Mononuclear cell (primary cell): ENCODE results near the gene ARHGAP22. TPM values are rescaled to one million over a fixed set of nuclear protein-coding genes. Genes with fewer than 3 reads are reported as not detected.

ENCODE experiments used
- H3K27me3 ChIP-seq: 2 replicates; pipeline ENCODE4 v1.6.0; 2011; ENCODE audit warnings: low read length, control low read depth; ENCODE audit not compliant: insufficient read depth
- H3K4me1 ChIP-seq: 2 replicates; pipeline ENCODE4 v1.5.1; 2011; ENCODE audit warnings: mild to moderate bottlenecking, low read length, control low read depth; ENCODE audit not compliant: insufficient read depth
- H3K4me3 ChIP-seq: 2 replicates; pipeline ENCODE4 v1.5.1; 2011; ENCODE audit warnings: mild to moderate bottlenecking, low read length, moderate library complexity
- H3K9me3 ChIP-seq: 2 replicates; pipeline ENCODE4 v1.5.1; 2011; ENCODE audit warnings: low read depth, mild to moderate bottlenecking, control low read depth, low read length
- total RNA-seq: library from RNA; depleted of rRNA; stranded (reverse); fragments of >200 nt; gene quantifications from one replicate; pipeline ENCODE4 v1.2.3, GENCODE V29; 2012

ARHGAP22 gene
- total RNA-seq, 1 donor: 1.2 TPM

DNA sequence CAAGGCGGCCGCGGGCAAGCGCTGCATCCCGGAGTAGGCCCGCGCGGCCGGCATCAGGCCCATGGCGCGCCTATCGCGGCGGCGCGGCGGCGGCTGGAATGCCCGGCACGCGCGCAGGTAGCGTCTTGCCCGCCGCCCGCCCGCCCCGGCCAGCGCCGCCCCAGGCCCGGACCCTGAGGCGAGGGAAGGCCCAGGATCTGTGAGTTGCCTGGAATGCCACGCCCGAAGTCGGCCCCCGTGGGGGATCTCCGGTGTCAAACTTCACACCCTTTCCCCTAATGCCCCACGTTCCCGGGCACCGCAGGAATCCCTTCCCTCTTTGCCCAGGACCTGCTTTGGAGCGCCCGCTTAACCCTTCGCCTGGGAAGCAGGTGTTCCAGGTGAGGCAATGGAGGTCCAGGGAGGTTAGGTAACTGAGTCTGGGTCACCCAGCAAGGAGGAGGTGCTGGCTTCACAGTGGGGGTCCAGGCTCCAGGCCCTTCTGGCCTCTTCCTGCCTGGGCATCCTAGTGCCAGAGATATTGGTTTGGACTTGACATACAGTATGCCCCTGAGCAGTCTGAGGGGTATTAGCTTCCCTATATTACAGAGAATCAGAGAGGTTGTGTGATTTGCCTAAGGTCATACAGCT lies 138.1 kb downstream of the ARHGAP22 start:
- no peaks in the 10 kb centered on the region for H3K9me3 ChIP-seq
- no peaks in the 10 kb centered on the region for H3K27me3 ChIP-seq
- no peak overlapping the region for H3K4me3 ChIP-seq
- no peaks in the 10 kb centered on the region for H3K4me1 ChIP-seq

DNA sequence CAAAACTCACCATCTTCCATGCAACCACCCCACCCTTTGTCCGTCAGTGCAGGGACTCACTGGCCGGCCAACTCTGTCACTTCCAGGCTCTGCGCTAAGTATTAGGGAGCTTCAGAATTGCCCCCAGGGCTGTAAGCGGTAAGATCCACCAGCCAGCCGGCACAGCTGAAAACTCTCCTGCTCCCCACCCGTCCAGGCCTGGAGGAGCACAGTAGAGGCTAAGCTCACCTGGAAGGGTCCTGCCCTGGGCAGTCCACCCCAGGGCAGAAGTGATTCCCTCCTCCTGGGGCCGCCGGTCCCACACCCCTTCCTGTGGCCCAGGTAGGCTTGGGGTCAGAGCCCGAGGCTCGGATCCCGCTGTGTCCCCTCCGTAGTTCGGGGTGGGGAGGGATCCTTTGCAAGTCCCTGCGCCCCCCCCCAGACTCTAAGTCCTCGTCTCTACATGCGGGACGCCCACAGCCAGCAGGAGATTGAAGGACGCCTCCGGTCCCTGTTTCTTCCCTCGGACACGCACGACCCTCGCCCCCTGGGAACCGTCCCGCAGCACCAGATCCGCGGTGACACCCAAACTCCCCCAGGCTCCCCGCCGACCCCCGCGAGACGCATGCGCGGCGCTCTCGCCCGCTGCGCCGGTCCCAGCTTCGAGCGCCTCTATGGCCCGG lies 138.9 kb downstream of the ARHGAP22 start:
- Histone ChIP-seq H3K4me1 (no peaks in the 10 kb centered on the region), H3K27me3 (no peaks in the 10 kb centered on the region), H3K9me3 (no peaks in the 10 kb centered on the region), H3K4me3 (no peak overlapping the region)

DNA sequence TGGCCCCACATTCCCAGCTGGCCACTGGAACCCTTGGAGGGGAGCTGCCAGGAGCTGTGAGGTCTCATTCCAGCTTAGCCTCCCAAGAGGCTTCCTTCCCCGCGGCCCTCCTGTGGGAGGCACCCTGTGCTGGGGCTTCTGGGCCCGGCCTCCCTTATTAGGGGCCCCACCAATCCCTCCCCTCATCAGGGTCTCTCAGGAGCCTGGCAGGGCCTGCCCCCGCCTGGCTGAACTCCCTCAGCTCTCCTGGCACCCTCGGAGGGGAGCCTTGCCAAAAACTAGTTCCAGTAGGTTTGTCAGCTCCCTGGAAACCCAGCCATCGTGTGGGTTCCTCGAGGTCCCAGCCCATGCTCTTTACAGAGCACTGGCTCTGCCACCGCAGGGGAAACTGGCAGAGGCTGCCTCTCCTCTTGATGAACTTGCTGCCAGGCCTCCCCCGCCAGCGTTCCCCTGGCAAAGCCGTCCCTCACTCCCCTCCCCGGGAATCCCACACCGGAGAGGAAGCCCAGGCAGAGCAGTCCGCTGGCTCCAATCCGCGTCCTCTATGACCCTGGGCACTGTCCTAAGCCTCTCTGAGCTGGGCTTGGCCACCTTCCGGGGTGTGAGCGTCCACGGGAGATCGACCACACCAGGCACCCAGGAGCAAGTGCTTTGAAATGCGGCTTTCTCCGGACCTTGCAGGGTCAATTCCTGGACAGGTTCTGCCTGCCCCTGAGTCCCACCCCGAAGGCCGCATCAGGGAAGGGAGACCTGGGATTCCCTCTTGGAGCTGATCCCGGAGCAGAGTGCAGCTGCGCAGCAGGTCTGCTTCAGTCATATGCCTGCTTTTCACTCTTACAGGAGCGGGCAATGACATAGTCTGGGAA lies 139.8 kb downstream of the ARHGAP22 start:
- H3K9me3 ChIP-seq: no peaks in the 10 kb centered on the region
- no peak overlapping the region for H3K4me3 ChIP-seq
- no peaks in the 10 kb centered on the region for H3K4me1 ChIP-seq
- H3K27me3 ChIP-seq: no peaks in the 10 kb centered on the region

DNA sequence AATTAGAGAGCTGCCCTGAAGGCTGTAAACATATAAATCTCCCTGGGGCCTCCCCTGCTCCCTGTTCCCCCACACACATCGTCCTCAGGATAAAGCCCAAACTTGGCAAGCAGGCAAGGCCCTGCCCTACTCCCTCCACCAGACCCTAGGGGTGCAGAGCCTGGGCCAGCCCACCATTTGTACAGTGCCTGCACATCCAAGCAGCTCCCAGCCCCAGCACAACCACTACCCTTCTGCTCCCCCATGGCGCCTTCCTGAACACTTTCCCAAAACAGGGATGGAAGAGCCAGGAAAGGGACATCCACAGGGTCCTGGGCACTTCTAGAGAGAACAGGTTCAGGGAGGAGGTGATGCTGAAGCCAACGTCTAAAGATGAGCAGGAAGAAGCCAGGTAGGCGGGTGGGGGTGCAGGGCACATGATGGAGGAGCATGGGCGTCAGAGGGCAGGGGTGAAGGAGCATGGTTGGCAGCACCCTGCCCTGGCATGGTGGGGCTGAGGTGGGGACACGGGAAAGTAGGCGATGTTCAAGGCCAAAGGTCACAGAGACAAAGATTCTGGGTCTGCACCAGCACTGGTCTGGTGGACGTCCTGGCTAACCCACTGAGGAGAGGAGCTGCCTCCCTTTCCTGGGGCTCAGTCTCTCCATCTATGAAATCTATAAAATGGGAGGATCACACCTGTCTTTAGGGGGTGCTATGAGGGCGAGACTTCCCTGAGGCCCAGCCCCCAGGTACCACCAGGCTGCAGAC lies 140.6 kb downstream of the ARHGAP22 start:
- no peaks in the 10 kb centered on the region for H3K27me3 ChIP-seq
- no peak overlapping the region for H3K4me3 ChIP-seq
- no peaks in the 10 kb centered on the region for H3K9me3 ChIP-seq
- H3K4me1 ChIP-seq: no peaks in the 10 kb centered on the region

DNA sequence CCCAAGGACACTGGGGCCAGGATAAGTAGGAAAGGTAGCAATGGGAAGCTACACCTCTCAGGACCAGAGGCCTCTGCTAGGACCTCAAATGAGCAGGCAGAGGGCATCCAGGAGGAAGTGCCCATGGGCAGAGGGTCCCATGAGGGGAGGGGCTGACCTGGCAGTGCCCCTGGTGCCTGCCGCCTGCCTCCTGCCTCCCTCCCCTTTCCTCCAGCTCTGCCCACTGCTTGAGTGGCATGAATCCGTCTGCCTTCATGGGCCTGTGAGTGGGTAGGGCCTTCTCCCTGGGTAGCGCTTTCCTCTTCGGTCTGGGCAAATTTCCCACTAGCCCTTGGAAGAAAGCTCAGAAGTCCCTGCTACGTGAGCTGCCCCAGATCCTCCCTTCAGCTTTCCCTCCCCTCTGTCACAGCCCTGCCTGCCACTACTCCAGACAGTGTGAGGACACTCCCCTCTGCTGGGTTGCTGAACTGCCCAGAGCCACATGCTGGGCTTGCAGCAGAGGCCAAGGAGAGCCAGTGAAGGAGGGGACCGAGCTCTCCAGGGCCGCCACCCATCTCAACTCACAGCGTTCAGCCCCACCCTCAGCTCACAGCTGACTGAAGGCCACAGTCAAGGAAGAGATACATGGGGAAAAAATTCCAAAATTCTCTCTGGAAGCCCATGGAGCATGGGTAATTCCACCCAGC lies 141.4 kb downstream of the ARHGAP22 start:
- Histone ChIP-seq H3K4me1 (no peaks in the 10 kb centered on the region), H3K9me3 (no peaks in the 10 kb centered on the region), H3K4me3 (no peak overlapping the region), H3K27me3 (no peaks in the 10 kb centered on the region)

DNA sequence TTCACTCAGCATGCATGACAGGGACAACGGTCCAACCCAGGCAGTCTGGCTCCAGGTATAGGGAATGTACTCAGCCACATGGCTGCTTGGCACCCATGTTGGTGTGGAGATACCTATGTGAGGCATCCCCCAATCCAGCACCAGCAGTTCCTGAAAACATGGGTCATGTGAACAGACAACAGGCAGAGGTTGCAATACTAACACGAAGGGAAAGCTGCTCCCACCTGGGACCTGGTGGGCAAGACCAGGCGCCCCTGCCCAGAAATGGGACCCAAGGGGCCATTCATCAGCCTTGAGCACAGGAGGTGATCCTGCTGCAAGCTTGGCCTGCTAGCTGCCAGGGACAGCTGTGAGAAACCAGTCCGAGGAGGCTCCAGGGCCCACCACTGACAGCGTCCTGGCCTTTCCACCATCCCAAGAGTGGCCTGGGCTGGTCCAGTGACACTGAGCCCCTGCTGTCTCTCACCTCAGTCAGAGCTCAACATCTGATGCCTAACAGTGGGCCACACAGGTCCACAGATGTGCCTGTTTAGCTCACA lies 142.3 kb downstream of the ARHGAP22 start:
- Histone ChIP-seq H3K27me3 (no peaks in the 10 kb centered on the region), H3K4me3 (no peak overlapping the region), H3K9me3 (no peaks in the 10 kb centered on the region), H3K4me1 (no peaks in the 10 kb centered on the region)

DNA sequence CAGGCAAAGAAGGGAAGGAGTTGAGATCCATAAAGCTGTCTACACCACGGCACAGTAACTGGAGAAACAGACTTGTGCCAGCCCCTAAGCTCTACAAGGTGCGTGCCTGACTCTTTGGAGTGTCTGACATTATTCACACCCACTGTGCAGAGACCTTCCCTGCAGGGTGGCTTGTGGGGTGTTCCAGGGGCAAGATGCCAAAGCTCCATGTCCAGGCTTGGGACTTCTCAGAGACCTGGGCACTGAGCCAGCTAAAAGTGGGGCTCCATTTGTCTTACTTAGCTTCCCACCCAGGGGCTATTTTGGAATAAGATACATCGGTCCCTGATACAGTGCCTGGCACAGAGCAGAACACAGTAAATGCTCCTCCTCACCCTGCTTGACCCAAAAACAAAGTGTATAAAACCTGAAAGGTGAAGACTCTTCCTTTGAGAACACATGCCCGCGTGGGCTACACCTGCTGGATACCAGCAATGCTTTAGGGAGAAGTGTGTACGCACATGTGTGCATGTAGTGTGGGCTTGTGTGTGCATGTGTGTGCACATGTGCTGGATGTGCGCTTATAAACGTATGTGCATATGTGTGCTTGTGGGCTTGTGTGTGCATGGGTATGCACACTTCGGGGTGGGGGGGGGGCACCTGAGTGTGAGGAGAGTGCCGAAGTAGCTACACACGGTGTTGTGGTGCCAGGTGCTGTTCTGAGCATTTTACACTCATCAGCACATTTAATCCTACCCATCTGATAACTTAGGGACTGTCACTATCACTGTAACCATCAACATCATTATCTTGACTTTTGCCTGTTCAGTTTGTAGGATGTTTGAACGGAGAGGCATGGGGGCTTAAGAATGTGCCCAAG lies 143.0 kb downstream of the ARHGAP22 start:
- Histone ChIP-seq H3K4me3 (no peak overlapping the region), H3K9me3 (no peaks in the 10 kb centered on the region), H3K27me3 (no peaks in the 10 kb centered on the region), H3K4me1 (peaks cover 5% of the 10 kb centered on the region)

DNA sequence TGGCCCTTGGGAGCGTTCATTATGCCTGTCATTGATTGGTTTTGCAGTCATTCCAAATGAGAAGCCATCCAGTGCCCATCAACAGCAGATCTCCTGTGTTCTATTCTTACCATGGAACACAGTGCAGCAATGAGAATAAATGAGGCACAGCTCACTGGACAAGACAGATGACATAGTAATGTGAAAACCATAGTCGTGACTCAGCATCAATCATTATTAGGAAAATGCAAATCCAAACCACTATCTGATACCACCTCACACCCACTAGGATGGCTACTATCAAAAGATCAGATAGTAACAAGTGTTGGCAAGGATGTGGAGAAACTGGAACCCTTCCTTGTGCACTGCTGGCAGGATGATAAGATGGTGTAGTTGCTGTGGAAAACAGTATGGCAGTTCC lies 144.7 kb downstream of the ARHGAP22 start:
- Histone ChIP-seq H3K27me3 (no peaks in the 10 kb centered on the region), H3K9me3 (no peaks in the 10 kb centered on the region), H3K4me3 (no peak overlapping the region), H3K4me1 (peaks cover 15% of the 10 kb centered on the region)

DNA sequence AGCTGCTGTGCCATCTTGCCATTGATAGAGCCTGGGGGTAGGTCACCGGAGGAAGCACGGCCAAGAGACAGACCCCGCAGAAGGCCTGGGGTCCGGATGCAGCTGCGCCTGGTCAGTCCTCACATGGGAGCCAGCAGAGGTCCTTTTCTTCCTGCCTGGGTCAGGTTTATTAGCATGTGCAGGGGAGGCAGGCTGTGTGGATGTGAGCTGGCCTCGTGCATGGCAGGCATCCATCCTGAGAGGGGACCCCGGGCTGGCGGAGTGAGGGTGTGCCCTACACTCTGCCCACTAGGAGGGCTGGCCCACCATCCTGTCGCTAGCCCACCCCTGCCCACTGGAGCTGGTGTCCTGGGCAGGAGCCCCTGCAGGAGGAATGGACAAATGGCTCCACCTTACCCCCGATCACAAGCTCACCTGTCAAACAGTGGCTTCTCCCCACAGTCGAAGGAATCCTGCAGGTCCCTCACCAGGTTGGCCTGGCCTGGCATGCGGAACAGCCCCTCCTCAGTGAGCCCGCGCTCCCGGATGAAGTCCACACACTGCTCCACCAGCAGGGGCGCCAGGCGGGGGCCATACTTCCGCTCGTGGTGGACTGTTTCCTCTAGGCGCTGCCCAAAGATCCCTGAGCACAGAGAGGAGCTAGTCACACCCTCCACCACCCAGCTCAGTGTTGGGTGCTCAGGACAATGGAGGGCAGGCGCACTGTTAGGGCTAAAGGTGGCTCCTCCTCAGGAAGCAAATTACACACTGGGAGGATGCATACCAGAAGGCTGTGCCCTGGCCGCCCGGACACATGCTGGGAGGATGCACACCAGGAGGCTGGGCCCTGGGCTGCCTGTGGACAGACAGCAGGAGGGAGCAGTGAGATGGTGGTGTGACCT lies 145.4 kb downstream of the ARHGAP22 start:
- Histone ChIP-seq H3K4me1 (peaks cover 15% of the 10 kb centered on the region), H3K9me3 (no peaks in the 10 kb centered on the region), H3K4me3 (no peak overlapping the region), H3K27me3 (no peaks in the 10 kb centered on the region)

DNA sequence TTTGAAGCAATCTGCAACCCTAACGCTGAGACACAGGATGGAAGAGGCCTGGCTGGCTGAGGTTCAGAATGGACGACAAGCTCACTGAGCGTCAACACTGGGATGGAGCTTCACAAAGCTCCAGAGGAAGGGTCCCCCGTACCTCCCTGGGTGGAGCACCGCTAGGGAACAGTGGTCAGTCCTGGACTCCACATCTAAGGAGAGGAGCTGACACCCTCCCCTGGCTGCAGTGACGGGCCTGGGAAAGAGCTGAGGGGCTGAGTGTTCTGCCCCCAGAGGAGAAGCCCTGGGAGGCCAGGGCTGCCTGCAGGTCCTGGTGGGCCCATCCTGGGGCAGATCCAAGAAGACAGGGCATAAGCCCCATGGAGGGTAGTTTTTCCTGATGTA lies 146.2 kb downstream of the ARHGAP22 start:
- Histone ChIP-seq H3K4me3 (no peak overlapping the region), H3K9me3 (no peaks in the 10 kb centered on the region), H3K4me1 (peaks cover 15% of the 10 kb centered on the region), H3K27me3 (no peaks in the 10 kb centered on the region)

DNA sequence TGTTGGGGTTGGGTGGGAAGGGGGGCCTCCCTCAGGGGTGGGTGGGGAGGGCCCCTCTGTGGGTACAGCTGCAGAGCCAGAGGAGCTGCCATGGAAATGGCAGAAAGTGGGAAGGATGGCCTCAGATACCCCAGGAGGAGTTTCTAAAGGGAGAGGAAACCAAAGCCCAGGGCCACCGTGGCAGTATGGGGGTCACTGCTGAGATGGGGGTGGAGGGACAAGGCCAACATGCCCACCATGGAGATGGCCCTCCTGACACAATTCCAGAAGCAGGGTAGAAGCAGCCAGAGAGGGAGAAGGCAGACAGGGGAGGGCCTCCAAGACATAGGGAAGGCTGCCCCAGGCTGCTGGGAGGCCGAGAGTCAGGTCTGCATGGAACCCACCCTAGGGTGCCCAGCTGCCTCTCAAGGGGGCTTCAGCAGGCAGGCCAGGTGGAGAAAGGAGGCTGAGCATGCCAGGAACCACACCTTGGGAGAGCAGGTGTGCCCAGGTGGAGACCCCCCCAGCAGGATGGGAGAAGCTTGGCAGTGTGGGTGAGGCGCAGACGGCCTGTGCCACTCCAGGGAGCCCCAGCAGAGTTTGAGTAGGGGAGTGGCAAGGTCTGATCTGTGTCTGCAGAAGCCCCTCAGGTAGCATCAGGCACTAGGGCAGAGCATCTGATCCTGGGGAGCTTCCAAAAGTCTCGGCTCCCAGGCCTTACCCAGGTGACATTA lies 146.8 kb downstream of the ARHGAP22 start:
- Histone ChIP-seq H3K27me3 (no peaks in the 10 kb centered on the region), H3K4me3 (no peak overlapping the region), H3K9me3 (no peaks in the 10 kb centered on the region), H3K4me1 (peaks cover 15% of the 10 kb centered on the region)
